ENCODE results near the gene AKR1D1.

GRCh38 chr7:138158739-138159528 lies 82.7 kb downstream of the AKR1D1 start:
- TF ChIP-seq, protein P1, sequence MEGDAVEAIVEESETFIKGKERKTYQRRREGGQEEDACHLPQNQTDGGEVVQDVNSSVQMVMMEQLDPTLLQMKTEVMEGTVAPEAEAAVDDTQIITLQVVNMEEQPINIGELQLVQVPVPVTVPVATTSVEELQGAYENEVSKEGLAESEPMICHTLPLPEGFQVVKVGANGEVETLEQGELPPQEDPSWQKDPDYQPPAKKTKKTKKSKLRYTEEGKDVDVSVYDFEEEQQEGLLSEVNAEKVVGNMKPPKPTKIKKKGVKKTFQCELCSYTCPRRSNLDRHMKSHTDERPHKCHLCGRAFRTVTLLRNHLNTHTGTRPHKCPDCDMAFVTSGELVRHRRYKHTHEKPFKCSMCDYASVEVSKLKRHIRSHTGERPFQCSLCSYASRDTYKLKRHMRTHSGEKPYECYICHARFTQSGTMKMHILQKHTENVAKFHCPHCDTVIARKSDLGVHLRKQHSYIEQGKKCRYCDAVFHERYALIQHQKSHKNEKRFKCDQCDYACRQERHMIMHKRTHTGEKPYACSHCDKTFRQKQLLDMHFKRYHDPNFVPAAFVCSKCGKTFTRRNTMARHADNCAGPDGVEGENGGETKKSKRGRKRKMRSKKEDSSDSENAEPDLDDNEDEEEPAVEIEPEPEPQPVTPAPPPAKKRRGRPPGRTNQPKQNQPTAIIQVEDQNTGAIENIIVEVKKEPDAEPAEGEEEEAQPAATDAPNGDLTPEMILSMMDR (IDR thresholded peaks at IDR 0.05), result no peak
- no peak for TF ChIP-seq NPAS2 (CRISPR knock-in tag; IDR thresholded peaks at IDR 0.05; ENCODE audit: borderline replicate concordance)
- TF ChIP-seq JUN (IDR thresholded peaks at IDR 0.05), result no peak
- TF ChIP-seq RFX5 (IDR thresholded peaks at IDR 0.05), result no peak
- no peak for TF ChIP-seq EP300 (IDR thresholded peaks at IDR 0.05)
- TF ChIP-seq RAD21 (conservative IDR thresholded peaks at IDR 0.05 in 1 of 2, IDR thresholded peaks at IDR 0.05 in 1 of 2), result no peak
- no peak for TF ChIP-seq TP53 (CRISPR knock-in tag; IDR thresholded peaks at IDR 0.05)
- no peak for TF ChIP-seq POLR2A (IDR thresholded peaks at IDR 0.05; ENCODE audit: low read length)
- no peak for TF ChIP-seq BHLHE40 (IDR thresholded peaks at IDR 0.05; ENCODE audit: low read depth, low read length)
- no peak for TF ChIP-seq ZSCAN20 (CRISPR knock-in tag; IDR thresholded peaks at IDR 0.05)
